GM19351 (cell line): ENCODE measurements around the gene FECH.
A peak's percentile ranks its signal among the peaks of the same experiment; 100 is the strongest.
"Not testable (repeated sequence)": the region's sequence is repeated elsewhere in the genome, so short reads cannot be mapped to it uniquely, and the experiment has no call there.

ENCODE experiments used
- ATAC-seq: cut with Tn5 transposase; IDR thresholded peaks from one replicate; pipeline ENCODE4 v1.9.1; 2021; ENCODE audit warnings: mild to moderate bottlenecking, moderate library complexity; ENCODE audit not compliant: unreplicated experiment

Gene FECH

DNA sequence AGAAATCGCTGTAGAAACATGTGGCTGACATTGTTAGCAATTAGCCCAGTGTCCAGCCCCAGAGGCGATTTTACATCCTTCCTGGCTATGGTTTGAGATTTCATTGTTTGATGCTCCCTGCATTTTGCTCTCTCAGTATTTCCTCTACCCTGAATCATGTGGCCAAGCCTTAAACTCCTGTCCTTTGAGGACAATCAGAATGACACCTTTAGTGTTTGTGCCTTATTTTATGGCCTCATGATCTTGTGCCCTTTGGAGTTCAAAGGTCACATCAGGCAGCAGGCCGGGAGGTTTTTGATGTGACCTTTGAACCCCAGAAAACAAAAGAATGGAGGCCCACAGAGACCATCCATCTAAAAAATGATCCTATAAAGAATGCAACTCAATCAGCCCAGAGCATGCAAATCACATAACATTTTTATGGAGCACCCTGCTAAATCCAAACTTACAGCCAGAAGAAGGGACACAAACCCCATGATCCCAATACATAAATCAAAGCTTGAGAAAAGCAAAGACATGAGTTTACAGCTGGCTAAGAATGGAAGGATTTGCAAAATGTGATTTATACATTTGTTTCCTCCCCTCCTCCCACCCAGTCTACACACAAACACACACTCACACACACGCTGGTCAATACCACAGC is 52.5 kb downstream of the FECH start:
- no peak for ATAC-seq

DNA sequence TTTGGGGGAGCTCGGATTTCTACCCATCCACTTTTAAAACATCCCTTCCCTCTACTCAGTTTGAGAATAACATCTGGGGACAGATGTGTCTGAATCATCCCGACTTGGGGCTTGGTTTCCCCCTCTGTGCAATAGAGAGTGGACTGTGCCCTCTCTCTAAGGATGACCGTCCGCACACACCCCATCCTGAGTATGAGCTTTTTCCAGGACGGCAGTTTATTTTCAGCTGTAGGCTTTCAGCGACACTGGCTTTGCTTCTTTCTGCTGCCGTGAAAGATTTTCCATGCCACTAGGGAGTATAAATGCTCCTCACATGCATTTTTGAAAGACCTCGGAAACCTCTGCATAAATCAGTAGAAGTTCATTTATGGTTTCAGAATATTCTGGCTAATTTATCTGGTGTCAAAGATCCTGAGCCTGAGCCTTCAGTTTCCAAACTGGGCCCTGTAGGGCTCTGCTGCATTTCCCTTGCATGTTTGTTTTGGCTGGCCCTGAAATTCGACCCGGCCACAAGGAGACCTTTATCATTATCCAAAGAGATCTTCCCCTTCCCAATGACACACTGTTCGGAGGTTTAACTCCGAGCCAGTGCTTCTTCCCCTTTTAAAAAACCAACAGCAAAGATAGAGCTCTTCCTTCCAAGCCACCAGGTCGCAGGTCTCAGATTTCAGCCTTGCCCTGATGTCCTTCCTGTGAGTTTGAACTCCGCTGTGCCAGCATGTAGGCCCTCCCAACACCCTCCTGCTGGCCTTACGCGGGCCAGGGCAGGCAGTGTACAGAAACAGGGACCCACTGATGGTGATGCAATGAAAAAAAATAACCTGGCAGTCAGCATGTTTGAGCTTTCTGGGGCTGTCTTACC is 53.3 kb downstream of the FECH start:
- ATAC-seq = no peak

DNA sequence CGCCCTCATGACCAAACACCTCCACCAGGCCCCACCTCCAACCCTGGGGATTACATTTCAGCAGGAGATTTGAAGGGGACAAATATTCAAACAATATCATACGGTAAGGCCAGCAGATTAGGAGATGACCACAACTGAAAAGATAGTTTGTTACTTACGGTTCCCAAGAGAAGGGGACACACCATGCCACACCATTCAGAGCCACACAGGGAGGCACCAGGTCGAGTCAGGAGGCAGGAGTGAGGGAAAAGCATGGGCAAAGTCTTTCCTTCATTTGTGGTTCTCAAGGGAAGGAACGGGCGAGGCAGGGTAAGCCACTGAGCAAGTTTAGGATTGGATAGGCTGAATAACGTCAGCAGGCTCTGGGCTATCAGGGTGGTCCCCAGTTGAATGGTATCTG is 57.4 kb downstream of the FECH start:
- no peak for ATAC-seq

DNA sequence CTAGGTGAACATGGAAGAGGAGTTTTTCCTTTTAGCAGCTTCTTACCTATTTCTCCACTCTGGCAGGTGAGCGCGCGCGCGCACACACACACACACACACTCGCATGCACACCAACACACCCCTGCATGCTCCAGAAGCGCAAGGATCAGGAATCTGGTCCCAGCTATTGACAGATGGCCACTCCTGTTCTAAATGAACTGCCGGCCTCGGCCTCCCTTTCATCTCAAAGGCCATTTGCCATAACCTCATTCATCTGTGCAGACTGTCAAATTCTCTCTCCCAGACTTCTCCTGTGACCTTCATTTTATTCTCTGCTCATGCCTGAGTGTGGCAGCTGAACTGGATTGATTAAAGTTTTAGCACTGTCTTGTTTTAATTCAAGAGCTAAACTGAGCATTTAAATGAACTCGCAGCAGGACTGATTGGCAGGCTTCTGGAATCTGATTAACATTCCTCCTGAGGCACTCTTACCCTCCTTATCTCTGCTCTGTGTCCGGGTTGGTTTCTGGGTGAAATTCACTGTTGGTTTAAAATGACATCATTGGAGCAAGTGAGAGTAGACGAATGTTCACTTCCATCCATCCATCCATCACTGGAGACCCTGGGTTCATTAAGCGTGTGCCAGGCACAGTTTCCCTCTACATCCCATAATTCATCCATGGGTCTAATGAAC is 58.8 kb downstream of the FECH start:
- ATAC-seq = no peak

DNA sequence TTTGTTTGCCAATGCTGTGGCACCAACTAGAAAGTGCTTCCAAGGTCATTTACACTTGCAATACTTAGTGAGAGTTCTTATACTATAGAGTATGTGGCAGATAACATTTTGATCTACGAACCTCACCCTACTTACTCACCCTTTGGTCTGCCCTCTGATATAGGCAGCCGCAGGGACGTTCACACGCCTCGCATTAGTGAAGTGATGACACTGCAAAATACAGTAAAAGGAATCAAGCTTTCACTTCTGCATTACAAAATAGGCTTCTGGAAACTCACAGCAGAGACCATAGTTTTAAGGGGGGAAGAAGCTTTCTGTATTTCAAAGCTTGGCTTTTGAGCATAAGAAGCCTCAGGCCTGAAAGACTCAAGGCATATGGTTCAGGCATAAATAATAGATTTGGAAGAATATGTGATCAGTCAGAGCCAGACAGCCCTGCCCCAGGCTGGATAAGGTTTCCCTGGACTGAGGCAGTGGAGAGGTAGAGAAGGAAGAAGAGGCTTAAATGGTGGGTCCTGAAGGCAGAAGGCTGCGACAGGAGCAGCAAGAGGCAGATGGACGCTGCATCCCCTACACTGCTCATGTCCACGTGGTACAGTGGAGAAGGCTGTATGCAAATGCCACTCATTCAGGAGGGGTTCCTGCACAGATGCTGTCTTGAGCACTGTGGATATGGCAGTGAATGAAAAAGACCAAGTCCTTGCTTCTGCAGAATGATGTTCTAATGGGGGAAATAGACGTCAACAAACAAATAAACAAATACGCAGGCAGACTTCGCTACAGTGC is 63.1 kb downstream of the FECH start:
- ATAC-seq = peak; percentile 78

DNA sequence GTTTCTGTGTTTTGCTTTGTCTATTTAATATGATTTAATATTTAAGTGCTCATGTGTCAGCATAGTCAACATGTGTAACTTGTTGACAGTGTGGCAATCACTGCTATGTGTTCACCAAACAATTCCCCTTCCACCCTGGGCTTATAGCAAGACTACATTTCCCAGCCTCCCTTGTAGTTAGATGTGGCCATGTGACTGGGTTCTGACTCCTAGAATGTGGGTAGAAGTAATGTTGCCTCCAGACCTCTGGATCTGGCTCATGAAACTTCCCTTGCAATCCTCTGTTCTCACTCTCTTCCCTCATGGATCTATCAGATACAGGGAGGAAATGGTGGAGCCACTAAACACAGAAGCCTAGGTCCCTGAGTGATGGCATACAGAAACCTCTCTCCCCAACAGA is 64.2 kb downstream of the FECH start:
- not testable (repeated sequence) for ATAC-seq

DNA sequence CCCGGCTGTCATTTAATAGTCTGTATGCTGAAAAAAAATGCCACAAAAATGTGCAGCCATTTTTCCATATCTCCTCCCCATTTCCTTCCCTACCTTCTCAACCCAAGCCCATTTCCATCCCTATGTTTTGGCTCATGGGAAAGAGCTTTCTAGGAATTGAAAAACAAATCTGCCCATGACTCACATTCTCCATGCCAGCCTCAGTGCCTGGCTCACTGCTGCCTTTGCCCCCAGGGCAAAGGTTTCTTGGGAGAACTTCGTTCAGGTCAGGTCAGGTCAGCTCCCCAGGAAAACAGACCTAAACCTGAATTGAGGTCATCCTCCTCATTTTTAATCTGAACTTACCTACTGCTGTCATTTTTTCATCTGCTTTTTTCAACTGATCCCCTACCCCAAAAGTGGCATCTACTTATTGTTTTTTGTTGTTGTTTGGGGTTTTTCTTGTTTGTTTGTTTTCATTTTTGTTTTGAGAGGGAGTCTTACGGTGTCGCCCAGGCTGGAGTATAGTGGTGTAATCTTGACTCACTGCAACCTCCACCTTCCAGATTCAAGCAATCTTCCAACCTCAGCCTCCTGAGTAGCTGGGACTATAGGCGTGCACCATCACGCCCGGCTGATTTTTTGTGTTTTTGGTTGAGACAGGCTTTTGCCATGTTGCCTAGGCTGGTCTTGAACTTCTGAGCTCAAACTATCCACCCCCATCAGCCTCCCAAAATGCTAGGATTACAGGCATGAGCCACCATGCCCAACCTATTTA is 66.7 kb downstream of the FECH start:
- no peak for ATAC-seq

DNA sequence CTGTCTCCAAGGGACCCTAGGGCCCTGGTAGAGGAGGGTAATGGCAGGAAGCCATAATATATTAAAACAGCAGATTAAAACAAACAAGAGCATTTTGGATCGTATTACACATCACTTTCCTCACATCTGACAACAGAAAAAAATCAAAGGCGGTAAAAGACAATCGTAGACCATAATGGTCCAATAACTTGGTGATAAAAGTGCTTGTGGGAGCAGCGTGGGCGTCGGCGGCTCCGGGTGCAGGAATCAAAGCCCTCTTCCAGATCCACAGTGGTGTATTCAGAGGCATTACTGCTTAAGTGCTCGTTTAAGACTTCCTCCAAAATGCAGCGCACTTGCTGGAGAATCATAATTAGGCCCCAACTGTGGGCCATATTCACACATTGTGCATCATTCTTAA is 68.0 kb downstream of the FECH start:
- no peak for ATAC-seq

DNA sequence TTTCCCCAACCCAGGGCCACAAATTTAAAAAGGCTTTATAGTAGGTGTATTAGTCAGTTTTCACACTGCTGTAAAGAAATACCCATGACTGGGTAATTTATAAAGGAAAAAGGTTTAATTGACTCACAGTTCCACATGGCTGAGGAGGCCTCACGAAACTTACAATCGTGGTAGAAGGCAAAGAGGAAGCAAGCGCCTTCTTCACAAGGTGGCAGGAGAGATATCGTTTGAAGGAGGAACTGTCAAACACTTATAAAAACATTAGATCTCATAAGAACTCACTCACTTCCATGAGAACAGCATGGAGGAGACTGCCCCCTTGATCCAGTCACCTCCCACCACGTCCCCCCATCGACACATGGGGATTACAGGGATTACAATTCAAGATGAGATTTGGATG is 70.4 kb downstream of the FECH start:
- ATAC-seq = no peak

DNA sequence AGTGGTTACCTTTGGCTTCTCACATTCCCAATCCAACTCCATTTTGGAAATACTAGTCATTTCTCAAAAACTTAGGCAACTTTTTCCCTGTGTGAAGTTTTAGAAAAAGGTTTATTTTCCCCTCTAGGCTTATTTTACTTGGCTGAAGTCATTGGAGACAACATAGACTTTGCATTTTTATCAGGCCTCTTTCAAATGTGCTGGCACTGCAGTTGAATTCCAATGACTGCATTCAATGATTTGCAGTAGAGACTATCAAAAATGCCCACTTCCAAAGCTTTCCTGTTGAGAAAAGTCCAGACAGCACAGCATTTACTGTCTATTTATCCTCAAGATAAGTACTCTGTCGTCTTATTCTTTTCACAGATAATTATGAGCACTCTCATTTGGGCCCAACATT is 81.3 kb downstream of the FECH start:
- no peak for ATAC-seq

DNA sequence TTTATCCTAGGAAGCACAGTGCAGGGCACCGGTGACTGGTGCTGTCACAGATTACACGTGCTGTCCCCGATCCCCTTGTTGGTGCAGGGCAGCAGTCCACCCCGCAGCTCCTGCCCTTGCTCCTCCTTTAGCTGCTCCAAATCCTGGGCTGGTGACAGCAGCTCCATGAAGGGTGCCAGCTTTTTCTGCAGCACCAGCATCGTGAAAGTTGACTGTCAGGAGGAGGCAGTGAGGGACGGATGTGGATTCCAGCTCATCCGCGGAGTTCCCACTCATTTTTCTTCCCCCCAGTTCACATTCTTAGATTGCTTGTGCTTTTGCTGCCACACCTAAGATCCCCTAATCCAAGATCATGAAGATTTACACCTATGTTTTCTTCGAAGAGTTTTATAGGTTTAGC is 83.9 kb downstream of the FECH start:
- ATAC-seq = no peak

DNA sequence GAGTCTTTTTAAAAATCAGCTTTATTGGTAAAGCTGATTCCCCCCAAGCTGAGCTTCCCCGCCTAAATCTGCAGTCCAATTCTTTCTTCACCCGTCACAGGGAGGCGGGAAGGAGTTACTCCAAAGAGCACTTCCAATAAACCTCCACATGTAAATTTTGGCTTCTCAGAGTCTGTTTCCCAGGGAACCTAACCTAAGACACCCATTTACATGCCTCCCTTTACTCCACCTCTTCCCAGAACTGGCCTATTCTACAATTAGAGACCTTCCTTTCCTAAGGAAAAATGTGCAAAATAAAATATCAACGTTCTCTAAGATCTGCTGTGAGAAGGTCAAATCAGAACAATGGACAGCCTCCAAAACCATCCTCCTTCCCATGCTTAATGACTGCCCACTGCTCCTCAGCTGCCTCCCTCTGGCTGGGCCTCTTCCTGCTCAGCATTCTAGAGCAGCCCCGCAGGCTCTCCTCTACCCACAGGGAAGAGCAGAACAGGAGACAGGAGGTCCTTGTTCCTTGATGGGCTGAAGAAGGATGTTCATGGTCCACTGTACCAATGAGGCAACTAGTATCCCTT is 87.7 kb downstream of the FECH start:
- no peak for ATAC-seq
